Ovary (tissue), 9 donors: ENCODE data around the gene TOP3B. TPM values are rescaled to one million over a fixed set of nuclear protein-coding genes. Genes with fewer than 3 reads are reported as not detected.

ENCODE experiments used
- DNase-seq, 5 donors: peaks; one replicate each; pipeline ENCODE4 v3.0.0-alpha.2; 2019 to 2020
- H3K27ac ChIP-seq, 2 donors: fragments of 200-600 bp; one replicate each; pipeline versions ENCODE4 v1.5.1 to v1.8.0; 2019 to 2022
- H3K27me3 ChIP-seq: fragments of 200-600 bp; one replicate; pipeline ENCODE4 v1.8.0; 2022
- H3K36me3 ChIP-seq: fragments of 200-600 bp; sonication (generic); one replicate; pipeline ENCODE4 v1.5.1; 2019
- H3K4me1 ChIP-seq: one replicate; pipeline ENCODE4 v1.8.1; 2013; ENCODE audit warnings: mild to moderate bottlenecking, moderate library complexity; ENCODE audit not compliant: insufficient read depth
- H3K4me3 ChIP-seq: fragments of 200-600 bp; sonication (generic); one replicate; pipeline ENCODE4 v1.5.1; 2017
- H3K9me3 ChIP-seq, 2 donors: fragments of 200-600 bp in 1 of 2; sonication (generic) in 1 of 2; one replicate each; pipeline versions ENCODE4 v1.5.1 to v1.8.1; 2013 to 2019; ENCODE audit warnings: mild to moderate bottlenecking in 1 of 2, moderate library complexity in 1 of 2
- EP300 ChIP-seq: sonication (generic); formaldehyde crosslinking; IDR thresholded peaks from one replicate; pipeline ENCODE4 v1.6.1; 2017; ENCODE audit warnings: antibody characterized with exemption
- POLR2A ChIP-seq: fragments of 450-650 bp; IDR thresholded peaks from one replicate; pipeline ENCODE4 v1.6.1; 2017; ENCODE audit warnings: antibody characterized with exemption, mild to moderate bottlenecking, moderate library complexity
- WGBS, 3 donors: extraction: QIAGEN DNeasy Blood & Tissue Kit in 1 of 3; methylation state at CpG; one replicate each; pipeline versions ENCODE4 v1.1.5 to v1.1.7; 2013 to 2017; 5-methylcytosine and 5-hydroxymethylcytosine counted together
- intact Hi-C, 4 donors: fragments of 100-400 bp; cut with DNase I; formaldehyde crosslinking; loops; one replicate each; pipeline versions ENCODE4 v1.11.0 to v1.15.1; 2022 to 2023
- polyA plus RNA-seq, 2 donors: library from polyadenylated mRNA; stranded (reverse); fragments of 200-250 nt in 1 of 2; fragments of 350-450 nt in 1 of 2; fragmentation: Illumina TruSeq in 1 of 2; extraction: RNeasy Lipid Tissue Mini Kit (QIAGEN cat#74804) in 1 of 2; gene quantifications; one replicate each; pipeline ENCODE4 v1.2.3, GENCODE V29; 2013 to 2014
- total RNA-seq, 7 donors: library from RNA; depleted of rRNA in 2 of 7; stranded (reverse); fragments of >200 nt in 2 of 7; fragmentation: NEBNext Ultra II Directional in 3 of 7; extraction: Animal tissue kit (Norgen Biotek cat#: 25700) in 3 of 7; gene quantifications; one replicate each; pipeline versions ENCODE4 v1.1.0 to v1.2.4, GENCODE V29; 2016 to 2023
- TF ChIP-seq, protein P1 (sequence below), 3 donors: fragments of 450-650 bp in 2 of 3; fragments of 200-600 bp in 1 of 3; IDR thresholded peaks; one replicate each; pipeline versions ENCODE4 v1.5.1 to v1.8.0; 2016 to 2022; ENCODE audit warnings: antibody characterized with exemption in 3 of 3, mild to moderate bottlenecking in 1 of 3
- donor health status: DM: no; HTN: no; CAD: no; lungs with moderate emphysema.
- donor health status: DM: no; HTN: no; CAD: no.
- donor health status: Bipolar disorder and iron deficiency.
- donor health status: DM: yes; HTN: yes; CAD: no.
- donor health status: DM: no; HTN: no; CAD: no.
- donor health status: DM: yes; HTN: yes; CAD: no.

The TOP3B gene
- total and polyA plus RNA-seq, 9 donors, result 9.1 to 31.5 (median 24.1) TPM

DNA sequence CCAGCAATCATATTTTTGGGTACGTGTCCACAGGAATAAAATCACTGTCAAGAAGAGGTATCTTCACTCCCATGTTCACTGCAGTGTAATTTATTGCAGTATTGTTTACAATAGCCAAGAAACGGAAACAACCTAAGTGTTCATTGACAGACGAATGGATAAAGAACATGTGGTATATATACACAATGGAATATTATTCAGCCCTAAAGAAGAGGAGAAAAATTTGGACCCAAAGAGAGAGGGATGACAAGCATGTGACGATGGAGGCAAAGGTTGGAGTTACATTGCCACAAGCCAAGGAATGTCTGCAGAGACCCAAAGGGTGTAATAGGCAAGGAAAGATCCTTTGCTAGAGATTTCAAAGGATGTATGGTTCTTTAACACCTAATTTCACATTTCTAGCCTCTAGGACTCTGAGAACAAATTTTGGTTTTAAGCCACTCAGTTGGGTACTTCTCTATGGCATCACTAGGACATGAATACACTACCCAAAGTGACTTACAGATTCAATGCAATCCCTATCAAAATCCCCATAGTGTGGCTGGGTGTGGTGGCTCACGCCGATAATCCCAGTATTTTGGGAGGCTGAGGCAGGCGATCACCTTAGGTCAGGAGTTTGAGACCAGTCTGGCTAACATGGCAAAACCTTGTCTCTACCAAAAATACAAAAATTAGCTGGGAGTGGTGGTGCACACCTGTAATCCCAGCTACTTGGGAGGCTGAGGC is 31.1 kb upstream of the TOP3B start:
- Histone ChIP-seq H3K27ac (no peak overlapping the region), H3K27me3 (no peaks in the 10 kb centered on the region), H3K9me3 (no peaks in the 10 kb centered on the region), H3K36me3 (no peaks in the 10 kb centered on the region), H3K4me3 (no peak overlapping the region), H3K4me1 (no peaks in the 10 kb centered on the region)
- TF ChIP-seq EP300 (no peak), POLR2A (no peak)
- TF ChIP-seq, protein P1, sequence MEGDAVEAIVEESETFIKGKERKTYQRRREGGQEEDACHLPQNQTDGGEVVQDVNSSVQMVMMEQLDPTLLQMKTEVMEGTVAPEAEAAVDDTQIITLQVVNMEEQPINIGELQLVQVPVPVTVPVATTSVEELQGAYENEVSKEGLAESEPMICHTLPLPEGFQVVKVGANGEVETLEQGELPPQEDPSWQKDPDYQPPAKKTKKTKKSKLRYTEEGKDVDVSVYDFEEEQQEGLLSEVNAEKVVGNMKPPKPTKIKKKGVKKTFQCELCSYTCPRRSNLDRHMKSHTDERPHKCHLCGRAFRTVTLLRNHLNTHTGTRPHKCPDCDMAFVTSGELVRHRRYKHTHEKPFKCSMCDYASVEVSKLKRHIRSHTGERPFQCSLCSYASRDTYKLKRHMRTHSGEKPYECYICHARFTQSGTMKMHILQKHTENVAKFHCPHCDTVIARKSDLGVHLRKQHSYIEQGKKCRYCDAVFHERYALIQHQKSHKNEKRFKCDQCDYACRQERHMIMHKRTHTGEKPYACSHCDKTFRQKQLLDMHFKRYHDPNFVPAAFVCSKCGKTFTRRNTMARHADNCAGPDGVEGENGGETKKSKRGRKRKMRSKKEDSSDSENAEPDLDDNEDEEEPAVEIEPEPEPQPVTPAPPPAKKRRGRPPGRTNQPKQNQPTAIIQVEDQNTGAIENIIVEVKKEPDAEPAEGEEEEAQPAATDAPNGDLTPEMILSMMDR (IDR thresholded peaks at IDR 0.05), result no peak
- intact Hi-C loops, result no loop called here
- no peak for DNase-seq
- WGBS, 3 donors, result 87 to 93% (median 90%) methylated on average over 7 of the region's 7 CpGs

- intact Hi-C loops, result no loop called here
- WGBS, 3 donors, result 60 to 76% (median 68%) methylated on average over 1 of the region's 1 CpG
- no peak overlapping the region for H3K27ac ChIP-seq
- H3K9me3 ChIP-seq, result no peaks in the 10 kb centered on the region
- DNase-seq, result no peak
- H3K4me3 ChIP-seq, result no peak overlapping the region
- no peaks in the 10 kb centered on the region for H3K27me3 ChIP-seq
- no peaks in the 10 kb centered on the region for H3K36me3 ChIP-seq
- TF ChIP-seq, protein P1 (IDR thresholded peaks at IDR 0.05), result no peak
- no peak for TF ChIP-seq POLR2A
- no peak for TF ChIP-seq EP300
- no peaks in the 10 kb centered on the region for H3K4me1 ChIP-seq
These were observed 29.4 kb upstream of the TOP3B start for GRCh38 chr22:22011964-22012363.

DNA sequence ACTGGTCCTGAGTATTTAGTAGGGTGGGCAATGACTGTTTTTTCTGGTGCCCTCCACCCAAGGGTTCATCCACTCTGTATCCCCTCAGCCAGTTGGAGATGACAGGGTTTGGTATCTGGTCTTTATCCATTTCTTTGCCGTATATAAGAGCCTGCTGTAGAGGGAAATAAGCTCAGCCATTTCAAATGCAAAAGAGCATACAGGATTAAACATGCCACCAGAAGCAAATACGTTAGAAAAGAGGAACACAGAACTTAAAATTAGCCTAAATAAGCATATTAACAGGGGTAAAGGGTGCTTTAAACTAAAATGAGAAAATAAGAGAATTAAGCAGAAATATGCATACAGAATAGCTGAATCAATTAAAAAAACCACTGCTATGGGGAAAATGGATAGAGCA is 27.8 kb upstream of the TOP3B start:
- WGBS, 3 donors, result 32 to 45% (median 33%) methylated on average over 2 of the region's 2 CpGs
- TF ChIP-seq POLR2A, result no peak
- TF ChIP-seq, protein P1 (IDR thresholded peaks at IDR 0.05), result no peak
- no peak for TF ChIP-seq EP300
- Histone ChIP-seq H3K4me1 (no peaks in the 10 kb centered on the region), H3K27me3 (no peaks in the 10 kb centered on the region), H3K27ac (no peak overlapping the region), H3K9me3 (no peaks in the 10 kb centered on the region), H3K4me3 (no peak overlapping the region), H3K36me3 (no peaks in the 10 kb centered on the region)
- intact Hi-C loops, result no loop called here
- no peak for DNase-seq

GRCh38 chr22:22009661-22010060 is 27.1 kb upstream of the TOP3B start:
- intact Hi-C loops, result no loop called here
- TF ChIP-seq POLR2A (no peak), EP300 (no peak)
- TF ChIP-seq, protein P1 (IDR thresholded peaks at IDR 0.05), result no peak
- WGBS, 3 donors, result 61 to 65% (median 63%) methylated on average over 3 of the region's 3 CpGs
- Histone ChIP-seq H3K27ac (no peak overlapping the region), H3K4me3 (no peak overlapping the region), H3K27me3 (no peaks in the 10 kb centered on the region), H3K4me1 (no peaks in the 10 kb centered on the region), H3K9me3 (no peaks in the 10 kb centered on the region), H3K36me3 (no peaks in the 10 kb centered on the region)
- DNase-seq, result no peak
